HG02642 (cell line): ENCODE measurements around the gene TMEM168.
"Not testable (repeated sequence)": the region's sequence is repeated elsewhere in the genome, so short reads cannot be mapped to it uniquely, and the experiment has no call there.

Experiments
- ATAC-seq: cut with Tn5 transposase; IDR thresholded peaks from one replicate; pipeline ENCODE4 v1.9.1; 2021; ENCODE audit warnings: mild to moderate bottlenecking; ENCODE audit not compliant: unreplicated experiment, poor library complexity

TMEM168 gene, protein sequence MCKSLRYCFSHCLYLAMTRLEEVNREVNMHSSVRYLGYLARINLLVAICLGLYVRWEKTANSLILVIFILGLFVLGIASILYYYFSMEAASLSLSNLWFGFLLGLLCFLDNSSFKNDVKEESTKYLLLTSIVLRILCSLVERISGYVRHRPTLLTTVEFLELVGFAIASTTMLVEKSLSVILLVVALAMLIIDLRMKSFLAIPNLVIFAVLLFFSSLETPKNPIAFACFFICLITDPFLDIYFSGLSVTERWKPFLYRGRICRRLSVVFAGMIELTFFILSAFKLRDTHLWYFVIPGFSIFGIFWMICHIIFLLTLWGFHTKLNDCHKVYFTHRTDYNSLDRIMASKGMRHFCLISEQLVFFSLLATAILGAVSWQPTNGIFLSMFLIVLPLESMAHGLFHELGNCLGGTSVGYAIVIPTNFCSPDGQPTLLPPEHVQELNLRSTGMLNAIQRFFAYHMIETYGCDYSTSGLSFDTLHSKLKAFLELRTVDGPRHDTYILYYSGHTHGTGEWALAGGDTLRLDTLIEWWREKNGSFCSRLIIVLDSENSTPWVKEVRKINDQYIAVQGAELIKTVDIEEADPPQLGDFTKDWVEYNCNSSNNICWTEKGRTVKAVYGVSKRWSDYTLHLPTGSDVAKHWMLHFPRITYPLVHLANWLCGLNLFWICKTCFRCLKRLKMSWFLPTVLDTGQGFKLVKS

DNA sequence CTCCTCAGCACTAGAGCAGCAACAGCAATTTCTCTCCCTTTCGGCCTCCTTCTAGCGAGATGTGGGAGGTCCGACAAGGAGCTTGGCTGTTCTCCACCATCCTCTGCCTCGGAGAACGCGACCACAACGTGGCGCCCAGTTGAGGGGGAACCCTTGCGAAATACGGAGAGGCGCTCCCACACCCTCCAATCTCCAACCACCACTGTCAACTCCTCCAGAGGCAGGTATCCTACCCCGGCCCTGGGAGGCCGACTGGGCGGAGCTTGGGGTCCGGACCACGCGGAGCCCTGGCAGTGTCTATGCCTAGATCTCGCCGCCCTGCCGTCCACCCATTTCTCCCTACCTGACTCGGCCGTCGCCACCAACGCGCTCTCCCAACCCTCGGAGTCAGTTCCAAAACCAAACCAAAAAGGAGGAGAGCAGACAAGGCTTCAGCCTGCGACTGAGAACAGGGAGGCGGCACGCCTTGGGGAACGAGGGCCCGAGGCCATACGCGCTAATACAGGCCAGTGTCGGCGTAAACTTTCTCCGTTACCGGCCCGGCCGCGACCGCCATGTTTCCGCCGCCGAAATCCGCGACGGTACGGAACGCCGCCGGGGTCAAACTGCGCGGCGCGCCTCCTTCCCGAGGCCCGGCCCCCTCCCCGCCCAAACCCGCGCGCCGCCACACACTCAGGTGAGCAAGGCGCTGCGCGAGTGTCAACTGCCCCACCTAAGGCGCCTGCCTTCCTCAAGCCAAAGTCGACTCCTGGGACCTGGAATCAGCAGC lies at the start of gene TMEM168:
Gene TMEM168 (minus strand): TSS at position 577 of the 769 bp plus-strand sequence. CDS start 5,568 bp downstream, outside the sequence.
- ATAC-seq: peak; percentile 91

DNA sequence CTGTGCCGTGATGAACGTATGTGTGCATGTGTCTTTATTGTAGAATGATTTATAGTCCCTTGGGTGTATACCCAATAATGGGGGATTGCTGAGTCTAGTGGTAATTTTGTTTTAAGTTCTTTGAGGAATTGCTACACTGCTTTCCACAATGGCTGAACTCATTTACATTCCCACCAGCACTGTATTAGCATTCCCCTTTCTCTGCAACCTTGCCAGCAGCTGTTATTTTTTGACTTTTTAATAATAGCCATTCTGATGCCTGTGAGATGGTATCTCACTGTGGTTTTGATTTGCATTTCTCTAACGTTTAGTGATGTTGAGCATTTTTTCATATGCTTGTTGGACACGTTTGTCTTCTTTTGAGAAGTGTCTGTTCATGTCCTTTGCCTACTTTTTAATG lies 45.7 kb upstream of the TMEM168 start:
- not testable (repeated sequence) for ATAC-seq

DNA sequence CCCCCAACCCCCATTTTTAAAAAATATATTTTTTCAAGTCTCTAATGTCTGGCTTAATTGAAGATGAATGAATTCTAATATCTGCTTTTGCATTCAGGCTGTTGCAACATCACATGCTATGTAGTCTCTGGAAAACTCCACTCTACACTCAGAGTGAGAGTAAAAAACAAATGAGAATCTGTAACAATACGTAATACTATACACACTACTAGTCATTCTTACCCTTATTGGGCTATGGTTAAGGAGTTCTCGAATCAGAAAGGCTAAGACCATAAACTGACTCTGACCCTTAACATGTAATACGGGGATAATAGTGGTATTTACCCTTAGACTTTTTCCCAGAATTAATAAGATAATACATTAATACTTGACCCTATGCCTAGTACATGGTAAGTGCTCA lies 42.9 kb upstream of the TMEM168 start:
- ATAC-seq: no peak

DNA sequence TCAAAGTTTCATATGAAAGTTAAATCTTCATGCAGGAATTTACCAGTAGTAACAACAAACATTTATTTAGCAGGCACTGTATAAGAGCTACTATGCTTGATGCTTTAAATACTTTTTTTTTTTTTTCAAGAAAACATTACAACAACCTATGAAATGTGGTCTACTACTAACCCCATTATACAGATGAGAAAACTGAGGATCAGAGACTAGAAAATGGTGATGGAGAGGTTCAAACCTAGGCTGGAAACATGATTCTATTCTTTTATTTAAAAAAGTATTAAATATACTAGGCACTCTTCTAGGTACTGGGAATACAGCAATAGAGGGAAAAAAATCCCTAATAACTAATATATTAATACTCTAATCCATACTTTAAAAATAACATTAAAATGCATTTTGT lies 40.6 kb upstream of the TMEM168 start:
- ATAC-seq: no peak

DNA sequence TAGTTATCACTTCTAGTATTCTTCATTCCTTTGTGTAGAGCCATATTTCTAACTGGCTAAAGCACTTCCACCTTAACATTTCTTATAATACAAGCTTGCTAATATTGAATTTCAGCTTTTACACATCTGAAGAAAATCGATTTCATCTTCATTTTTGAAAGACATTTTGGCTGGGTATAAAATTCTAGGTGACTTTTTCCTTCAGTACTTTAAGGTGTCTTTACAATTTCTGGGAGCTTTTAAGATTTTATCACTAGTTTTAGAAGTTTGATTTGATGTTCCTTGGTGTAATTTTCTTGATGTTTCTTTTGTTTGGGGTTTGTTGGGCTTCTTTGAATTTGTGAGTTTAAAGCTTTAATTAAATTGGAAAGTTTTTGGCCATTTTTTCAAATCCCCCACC lies 38.5 kb upstream of the TMEM168 start:
- no peak for ATAC-seq

DNA sequence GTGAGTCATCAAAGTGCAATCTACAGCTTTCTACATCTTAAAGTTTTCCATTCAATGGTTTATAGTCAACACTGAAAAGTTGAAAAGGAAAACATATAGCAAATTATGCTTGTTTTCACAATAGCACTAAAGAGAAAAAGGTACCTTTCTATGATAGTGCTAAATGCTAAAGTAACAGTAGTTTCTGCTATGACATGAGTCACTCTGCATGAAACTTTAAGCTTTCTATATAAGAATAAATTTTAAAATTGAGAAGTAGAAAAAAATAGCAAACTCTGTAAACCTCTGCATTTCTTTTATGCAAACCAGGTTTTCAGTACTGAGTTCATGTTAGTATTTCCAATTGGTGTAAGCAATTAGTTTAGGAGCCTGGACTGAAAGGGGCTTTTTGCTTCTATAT lies 31.2 kb upstream of the TMEM168 start:
- no peak for ATAC-seq

DNA sequence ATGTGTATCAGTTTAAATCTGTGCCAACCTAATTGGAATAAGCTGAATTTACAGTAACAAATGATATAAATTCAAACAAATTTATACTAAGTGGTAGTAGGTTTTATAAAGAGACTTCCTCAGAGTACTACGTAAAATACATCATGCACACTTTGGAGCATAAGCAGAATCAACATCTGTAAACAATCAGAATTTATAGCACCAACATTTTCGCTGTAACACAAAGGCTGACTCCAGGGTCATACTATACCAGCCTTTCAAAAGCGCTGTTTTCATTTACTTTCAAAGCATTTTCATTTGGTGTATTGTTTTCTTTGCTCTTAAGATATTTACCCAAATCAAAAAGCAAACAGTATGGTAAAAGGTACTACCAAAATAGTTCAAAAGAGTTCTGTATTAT lies 29.3 kb upstream of the TMEM168 start:
- no peak for ATAC-seq

DNA sequence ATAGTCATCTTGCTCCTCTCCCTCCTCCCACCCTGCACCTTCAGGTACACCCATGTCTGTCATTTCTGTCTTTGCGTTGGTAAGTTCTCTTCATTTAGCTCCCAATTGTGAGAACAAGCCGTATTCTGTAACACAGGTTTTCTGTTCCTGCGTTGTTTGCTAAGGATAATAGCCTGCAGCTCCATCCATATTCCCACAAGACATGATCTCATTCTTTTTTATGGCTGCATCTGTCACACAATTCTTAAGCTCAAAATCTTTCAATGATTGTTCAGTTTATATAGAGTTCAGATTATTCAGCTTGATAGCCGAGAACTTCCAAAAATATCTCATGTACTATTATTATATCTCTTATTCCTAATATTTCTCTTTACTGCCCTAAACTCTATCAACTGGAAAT lies 16.0 kb upstream of the TMEM168 start:
- no peak for ATAC-seq

DNA sequence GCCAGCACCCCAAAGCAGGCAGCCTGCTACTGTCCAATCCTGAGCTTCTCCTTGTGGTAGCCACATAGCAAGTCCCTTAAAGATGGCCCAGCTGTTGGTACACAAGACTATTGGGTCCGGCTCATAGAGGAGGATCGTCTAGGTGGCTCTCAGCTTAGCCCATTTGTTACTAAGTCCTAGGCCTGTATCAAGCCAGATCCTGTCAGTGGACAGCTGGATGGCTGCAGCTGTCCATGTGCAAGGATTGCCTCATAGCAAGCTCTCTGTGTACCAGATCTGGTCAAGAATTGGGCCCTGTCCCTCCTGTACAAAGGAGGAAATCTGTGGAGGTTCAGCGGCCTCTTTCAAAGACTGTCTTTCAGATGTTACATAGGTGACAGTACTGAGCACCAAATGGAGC lies 12.2 kb upstream of the TMEM168 start:
- no peak for ATAC-seq

DNA sequence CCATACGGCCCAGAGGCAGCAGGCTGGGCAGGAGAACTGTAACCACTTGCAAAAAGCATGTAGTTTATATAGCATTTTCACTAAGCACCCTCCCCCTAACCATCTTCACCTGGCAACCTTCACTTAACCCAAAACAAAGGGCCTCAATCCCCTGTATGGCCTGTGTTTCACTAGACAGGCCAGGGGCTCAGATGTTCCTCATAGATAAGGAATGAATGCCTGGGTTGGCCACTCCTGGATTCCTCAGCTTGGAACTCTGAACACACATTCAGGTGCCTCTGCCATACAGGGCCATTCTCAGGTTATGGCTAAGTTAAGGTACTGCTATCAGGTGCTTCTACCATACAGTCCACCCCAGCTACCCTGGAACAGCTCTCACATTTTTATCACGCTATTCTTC lies 10.3 kb upstream of the TMEM168 start:
- ATAC-seq: no peak

DNA sequence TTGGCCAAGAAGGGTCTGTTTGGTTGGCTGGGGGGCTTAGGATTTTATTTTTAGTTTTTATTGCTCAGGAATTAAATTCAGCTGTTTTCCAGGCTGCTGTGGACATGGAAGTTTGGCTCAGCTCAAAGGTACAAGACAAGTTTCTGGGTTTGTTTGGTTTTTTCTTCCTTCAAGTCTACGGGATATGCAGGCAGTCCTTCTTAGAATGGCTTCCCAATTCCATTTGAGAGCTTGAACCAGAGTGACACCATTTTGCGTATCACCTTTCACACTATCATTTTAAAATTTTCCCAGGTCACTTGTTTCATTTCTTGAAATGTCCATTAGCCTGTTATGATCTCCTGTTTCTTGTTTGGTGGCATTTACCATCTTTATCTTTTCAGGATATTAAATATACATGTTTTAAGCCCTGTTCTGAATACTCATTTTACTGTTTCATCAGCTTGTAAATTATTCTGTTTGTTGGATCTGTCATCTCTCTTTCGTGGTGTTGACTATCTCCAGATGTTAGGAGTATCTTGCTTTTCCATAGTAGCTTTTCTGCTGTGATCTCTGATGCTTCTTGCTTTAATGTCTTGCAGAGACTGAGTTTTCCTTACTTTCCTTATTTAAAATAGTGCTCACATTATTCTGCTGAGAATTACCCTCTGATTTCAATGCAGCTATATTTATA lies 9.4 kb upstream of the TMEM168 start:
- no peak for ATAC-seq

DNA sequence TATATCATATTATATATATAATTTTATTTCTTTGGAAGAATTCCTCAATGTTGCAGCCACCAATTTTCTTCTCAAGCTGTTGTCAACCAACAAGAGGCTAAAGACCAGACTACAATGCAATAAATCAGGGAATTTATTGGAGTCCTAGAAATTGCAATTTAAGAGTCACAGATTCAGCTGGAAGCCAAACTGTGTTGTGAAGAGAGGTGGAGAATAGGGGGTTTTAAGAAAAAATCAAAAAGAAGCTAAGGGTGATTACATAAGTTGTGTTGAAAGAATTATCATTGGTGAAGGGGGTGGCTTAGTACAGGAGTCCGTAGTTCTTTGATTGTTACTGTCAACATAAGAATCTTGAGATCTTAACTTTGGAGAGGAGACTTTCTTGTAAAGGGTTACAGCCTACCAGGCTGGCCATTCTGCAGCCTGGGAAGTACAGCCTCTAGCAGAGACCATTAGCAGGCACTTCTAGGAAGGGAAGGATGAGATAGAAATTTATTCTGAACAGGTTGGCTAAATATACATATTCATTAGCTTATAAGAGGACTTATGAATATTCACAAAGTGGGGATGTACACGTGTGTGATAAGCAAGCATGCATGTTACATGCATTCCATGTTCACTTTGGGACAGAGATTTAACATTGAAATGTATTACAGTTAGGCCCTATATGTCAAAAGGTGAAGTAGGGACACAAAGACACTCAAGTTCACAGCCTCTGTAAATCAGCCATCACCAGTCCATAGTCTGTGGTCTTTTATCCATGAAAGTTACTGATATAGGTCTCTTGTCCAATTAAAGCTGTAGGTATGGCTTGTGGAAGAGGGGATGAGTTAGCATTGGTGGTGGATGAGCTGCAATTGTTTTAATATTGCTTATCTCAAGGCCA lies 8.3 kb upstream of the TMEM168 start:
- no peak for ATAC-seq

DNA sequence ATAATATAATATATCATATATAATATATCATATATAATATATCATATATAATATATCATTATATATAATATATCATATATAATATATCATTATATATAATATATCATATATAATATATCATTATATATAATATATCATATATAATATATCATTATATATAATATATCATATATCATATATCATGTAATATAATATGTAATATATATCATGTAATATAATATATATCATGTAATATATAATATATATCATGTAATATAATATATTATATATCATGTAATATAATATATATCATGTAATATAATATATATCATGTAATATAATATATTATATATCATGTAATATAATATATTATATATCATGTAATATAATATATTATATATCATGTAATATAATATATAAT lies 6.4 kb upstream of the TMEM168 start:
- not testable (repeated sequence) for ATAC-seq

DNA sequence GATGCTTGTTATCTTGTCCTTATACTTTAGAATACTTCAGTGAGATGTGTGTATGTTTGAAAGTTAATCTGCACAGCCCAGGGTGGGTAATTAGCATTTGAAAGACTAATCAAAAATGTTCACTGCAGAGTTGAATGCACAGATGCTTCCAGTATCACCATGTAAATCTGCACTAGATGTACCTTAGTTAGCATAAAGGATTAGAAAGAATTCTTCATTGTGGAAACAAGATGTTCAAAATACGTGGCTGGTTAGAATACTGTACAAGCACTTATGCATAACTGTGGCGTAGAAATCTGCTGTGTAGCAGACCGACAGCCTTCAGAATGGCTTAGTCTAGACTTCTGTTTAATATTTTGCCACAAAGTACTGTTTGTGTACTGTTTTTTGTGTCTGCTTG lies 2.2 kb upstream of the TMEM168 start:
- no peak for ATAC-seq

DNA sequence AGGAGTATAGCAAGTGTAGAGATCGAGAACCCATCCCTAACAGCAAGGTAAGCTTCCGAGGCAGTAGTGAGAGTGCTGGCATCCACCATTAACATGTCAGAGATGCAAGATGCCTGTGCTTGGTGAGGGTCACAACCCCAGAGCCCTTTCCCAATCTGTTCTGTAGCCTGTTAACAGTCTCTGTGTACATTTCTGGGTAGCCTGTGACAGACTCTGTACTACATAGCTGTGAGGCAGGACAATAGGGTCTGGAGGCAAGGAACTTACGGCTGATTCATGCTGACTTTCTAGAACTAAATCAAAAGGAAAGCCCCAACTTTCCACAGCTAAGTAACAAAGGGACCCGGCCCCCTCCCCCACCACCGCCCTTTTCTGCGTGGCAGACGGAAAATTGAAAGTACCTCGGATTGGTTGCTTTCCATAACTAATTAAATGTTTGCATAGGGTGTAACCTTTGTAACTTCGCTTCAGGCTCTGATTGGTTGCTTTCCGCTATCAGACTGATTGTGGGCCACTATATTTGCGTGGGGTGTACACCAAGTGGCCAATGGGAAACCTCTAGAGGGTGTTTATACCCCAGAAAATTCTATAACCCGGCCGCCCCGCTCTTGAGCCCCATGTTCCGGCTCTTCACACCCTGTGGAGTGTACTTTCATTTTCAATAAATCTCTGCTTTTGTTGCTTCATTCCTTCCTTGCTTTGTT lies 1.4 kb upstream of the TMEM168 start:
- no peak for ATAC-seq

DNA sequence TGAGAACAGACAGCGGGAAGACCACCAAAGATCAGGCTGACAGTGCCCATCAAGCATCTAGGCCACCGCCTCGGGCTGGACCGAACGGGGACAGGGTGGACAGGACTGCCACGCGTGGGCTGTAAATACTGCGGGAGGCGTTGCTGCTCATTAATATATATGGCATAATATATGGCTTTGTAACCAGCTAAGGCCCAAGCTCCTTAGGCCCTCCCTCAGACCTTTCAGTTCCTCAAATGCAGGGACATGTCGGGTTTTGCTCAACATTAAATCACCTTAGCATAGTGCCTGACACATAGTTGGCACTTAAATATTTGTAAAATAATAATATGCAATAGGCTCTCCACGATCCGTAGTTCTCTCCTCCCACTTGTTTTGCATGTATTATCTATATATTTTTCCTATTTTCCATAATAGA lies 402 bp upstream of the TMEM168 start:
- peak; percentile 57 for ATAC-seq

DNA sequence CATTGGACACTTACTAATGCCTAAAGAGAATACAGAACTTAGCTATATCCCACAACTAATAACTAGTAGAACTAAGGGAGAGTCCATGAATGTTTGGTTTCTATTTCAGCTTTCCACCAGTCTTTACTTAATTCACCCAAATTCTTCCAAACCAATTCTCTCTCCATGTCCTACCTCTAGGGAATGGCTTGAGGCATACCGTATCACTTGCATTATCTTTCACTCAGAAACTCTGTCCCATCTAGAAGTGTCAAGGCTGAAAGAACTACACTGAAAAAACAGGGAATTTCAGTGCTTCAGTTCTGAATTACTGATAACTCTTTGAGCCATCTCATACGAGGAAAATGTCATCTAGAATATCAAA lies 758 bp downstream of the TMEM168 start:
- no peak for ATAC-seq

DNA sequence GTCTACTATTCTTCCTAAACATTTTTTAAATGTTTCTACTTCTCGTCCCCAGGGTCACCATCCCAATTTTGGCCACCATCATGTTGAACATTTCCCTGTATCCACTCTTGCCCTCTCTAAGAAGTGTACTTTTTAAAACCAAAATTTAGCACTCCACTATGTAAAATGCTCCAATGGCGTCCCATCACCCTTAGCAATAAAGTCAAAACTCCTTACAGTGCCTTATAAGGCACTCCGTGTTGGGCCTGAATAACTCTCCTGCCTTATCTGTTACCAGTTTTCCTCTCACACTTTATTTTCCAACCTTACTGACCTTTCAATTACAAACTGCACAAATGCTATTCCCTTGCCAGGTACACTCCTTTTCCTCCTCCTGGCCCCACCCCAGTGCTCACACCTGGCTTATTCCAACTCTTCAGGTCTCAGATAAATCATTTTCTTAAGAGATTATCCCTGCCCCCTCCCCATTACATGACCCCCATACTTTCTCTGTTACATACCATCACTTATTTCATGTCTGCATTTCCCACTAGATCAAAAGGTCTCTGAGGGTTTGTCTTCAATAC lies 1.3 kb downstream of the TMEM168 start:
- ATAC-seq: no peak

DNA sequence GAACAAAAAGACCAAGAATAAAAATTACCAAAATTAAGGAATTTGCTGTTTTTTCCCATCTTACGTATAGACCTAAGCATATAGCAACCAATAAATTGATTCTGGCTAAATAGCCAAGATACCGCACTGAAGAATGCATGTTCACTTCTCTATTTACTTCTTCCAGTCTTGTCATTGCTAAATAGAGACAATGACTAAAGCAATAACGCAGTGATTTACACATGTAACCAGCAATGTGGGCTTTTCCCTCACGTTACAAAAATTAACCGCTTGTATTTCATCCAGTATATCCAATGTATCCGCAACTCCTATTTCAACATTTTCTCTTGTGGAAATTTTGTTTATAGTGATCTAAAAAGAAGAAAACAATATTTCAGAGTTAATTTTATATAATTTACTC lies 5.6 kb downstream of the TMEM168 start:
- ATAC-seq: no peak
